HG03558 (cell line): Measurements from ENCODE around the gene NT5C2.
"Not testable (repeated sequence)": the region's sequence is repeated elsewhere in the genome, so short reads cannot be mapped to it uniquely, and the experiment has no call there.

Source experiments
- ATAC-seq: cut with Tn5 transposase; IDR thresholded peaks from one replicate; pipeline ENCODE4 v1.9.1; 2021; ENCODE audit warnings: moderate number of reproducible peaks; ENCODE audit not compliant: unreplicated experiment; ENCODE audit errors: extremely low read depth

NT5C2 gene

DNA sequence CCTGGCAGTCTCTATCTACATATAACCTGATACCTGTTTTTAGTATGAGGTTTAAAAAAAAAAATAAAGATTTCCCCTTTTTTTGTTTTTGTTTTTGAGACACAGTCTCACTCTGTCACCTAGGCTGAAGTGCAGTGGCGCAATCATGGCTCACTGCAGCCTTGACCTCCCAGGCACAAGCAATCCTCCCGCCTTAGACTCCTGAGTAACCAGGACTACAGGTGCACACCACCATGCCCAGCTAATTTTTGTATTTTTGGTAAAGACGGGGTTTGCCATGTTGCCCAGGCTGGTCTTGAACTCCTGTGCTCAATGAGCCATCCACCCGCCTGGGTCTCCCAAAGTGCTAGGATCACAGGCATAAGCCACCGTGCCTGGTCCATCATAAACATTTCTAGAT, 25.5 kb downstream of the NT5C2 start:
- not testable (repeated sequence) for ATAC-seq

DNA sequence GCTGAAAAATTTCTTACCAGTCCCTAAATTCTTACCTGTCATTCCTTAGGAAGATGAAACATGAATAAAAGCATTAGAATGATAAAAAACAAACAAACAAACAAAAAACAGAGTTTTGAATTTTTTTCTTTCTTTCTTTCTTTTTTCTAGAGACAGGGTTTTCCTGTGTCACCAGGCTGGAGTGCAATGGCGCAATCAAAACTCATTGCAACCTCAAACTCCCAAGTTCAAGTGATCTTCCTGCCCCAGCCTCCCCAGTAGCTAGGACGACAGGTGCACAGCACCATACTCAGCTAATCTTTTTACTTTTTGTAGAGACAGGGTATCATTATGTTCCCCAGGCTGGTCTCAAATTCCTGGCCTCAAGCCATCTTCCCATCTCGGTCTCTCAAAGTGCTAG, 26.5 kb downstream of the NT5C2 start:
- ATAC-seq = no peak

DNA sequence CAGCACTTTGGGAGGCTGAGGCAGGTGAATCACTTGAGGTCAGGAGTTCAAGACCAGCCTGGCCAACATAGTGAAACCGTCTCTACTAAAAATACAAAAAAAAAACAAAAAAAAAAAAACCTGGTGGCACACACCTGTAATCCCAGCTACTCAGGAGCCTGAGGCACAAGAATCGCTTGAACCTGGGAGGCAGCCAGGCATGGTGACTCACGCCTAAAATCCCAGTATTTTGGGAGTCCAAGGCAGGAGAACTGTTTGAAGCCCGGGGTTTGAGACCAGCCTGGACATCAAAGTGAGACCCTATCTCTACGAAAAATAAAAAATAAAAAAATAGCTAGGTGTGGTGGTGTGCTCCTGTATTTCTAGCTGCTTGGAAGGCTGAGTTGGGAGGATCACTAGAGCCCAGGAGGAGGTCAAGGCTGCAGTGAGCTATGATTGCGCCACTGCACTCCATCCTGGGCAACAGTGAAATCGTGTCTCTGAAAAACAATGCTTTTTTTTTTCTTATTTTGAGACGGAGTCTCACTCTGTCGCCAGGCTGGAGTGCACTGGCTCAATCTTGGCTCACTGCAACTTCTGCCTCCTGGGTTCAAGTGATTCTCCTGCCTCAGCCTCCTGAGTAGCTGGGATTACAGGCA, 29.2 kb downstream of the NT5C2 start:
- ATAC-seq = not testable (repeated sequence)

DNA sequence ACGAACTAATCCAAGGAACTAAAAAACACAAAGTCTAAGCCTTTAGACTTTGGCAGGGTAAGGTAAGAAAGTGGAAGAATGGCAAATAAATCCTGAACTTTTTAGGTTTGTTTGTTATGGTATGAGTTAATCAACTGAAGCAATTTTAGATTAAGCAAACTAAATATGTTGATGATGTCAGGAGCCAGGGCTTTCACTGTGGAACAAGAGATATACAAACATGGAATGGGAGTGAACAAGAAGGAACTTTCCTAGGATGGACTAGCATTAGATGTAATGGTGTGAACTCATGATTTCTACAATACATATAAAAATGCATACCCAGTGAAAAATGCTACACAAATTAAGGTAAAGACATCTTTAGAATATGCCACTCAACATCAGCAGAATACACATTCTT, 35.8 kb downstream of the NT5C2 start:
- no peak for ATAC-seq

DNA sequence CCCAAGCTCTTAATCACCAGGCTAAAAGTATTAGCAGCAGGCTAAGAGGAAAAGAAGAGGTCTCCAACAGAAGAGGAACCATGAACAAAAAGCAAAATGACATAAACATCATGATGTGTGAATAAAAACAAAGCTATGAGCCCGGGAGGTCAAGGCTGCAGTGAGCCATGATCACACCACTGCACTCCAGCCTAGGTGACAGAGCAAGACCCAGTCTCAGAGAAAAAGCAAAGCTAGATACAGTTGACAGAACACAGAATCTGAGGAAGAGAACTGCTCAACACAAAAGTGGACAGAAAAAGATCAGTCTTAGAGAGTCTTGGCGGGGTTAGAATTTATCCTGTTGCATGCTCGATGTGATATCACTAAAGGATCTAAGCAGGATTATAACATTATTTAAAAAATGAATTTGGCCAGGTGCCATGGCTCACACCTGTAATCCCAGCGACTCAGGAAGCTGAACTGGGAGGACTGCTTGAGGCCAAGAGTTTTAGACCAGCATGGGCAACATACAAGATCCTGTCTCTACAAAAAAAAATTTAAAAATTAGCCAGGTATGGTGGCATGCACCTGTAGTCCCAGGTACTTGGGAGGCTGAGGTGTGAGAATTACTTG, 37.5 kb downstream of the NT5C2 start:
- ATAC-seq = no peak

DNA sequence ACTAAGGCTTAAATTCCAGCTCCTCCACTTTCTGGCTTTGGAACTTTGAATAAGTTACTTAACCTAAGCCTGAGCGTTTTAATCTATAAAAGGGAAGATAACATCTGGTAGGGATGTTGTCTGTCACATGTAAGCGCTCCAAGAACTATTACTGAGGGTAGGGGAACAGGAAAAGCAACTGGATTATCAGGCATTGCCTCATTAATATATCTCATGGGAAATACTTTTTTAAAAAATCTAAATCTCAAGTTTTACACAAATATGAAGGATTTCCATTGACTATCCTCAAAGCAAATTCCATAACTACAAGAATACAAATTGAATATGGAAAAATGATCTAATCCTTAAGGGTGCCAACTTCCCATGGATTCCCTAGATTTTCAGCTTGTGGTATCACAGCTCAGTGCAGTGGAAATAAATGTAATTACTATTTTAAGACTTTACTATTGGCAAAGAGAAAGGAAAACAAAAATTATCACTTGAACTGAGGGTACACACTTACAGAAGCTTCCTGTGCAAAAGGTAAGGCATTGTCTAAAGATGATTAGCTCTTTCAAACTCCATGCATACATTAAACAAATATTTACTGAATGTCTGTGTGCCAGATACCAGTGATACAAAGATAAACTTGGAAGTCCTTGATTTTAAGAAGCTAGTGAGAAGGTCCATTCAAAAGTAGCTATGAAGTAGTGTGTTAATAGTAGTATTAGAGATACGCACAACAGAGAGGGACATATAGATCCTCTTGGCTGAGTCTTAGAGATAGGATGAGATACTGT, 38.4 kb downstream of the NT5C2 start:
- no peak for ATAC-seq

DNA sequence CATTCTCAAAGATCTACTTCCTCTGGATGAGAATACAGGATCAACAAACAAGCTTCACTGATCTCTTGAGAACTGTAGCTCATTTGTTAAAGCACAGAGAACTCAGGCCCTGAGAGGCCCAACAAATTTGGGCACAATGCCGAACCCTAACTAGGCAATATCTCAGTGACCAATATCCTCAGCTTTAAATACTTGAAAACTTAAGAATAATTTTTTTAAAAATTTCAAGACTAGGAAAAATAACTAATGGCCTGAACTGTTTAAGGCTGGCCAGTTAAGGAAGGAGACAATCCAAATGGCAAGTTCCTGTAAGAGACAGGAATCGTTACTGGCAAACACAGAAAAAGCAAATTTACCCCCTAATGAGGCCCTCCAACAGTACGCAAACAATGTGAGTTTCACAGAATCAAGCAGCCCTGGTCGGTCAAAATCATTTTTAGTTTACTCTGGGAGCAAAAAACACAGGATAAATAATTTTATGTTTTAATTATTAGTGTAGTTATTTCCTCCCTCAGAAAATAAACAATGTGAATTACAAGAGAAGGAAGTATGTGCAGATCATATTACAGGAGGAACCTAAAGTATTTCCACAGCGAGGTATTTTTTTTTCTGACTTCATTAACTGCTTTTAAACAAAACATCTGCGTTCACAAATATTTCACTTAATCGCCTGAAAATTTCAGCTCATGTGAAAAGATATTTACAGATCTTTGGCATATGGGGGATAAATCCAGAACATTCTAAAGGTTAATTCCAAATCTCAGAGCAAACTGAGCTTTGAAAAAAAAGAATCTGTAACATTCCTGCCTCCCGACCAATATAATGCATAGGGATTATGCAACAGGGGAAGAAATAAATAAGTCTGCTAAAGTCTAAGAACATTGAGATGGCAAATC, 39.5 kb downstream of the NT5C2 start:
- no peak for ATAC-seq

DNA sequence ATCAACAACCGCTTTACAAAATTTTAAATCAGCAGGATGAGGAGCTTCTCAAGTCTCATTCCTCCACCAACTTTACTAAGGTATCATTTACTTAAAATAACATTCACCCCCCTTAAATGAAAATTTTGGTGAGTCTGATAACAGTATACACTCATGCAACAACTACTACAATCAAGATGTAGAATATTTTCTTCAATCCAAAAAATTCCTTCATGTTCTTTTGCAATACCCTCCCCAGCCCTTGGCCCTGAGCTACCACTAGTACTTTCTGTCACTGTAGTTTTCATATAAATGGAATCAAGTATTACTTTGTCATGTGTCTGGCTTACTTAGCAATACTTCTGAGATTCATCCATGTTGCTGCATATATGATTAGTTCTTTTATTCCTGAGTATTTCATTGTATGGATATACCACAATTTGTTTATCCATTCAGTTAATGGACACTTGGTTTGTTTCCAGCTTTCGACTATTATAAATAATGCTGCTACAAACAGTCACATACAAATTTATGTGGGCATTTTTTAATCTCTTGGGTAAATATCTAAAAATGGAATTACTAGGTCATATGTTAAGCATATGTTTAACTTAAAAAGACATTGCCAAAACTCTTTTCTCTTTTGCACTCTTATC, 43.0 kb downstream of the NT5C2 start:
- no peak for ATAC-seq

DNA sequence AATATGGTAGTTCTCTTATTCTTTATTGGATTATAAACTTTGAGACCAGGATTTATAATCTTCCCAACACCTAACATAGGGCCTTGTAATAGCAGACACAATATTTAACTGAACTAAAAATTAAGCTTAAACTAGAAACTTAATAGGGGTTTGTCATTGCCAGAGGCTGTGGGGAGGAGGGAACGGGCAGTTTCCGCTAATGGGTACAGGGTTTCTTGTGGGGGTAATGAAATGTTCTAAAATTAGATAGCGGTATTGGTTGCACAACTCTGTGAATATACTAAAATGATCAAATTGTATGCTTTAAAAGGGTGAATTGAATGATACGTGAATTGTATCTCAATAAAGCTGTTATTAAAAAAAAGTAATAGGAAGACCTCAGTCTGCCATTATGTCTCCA, 45.4 kb downstream of the NT5C2 start:
- no peak for ATAC-seq

DNA sequence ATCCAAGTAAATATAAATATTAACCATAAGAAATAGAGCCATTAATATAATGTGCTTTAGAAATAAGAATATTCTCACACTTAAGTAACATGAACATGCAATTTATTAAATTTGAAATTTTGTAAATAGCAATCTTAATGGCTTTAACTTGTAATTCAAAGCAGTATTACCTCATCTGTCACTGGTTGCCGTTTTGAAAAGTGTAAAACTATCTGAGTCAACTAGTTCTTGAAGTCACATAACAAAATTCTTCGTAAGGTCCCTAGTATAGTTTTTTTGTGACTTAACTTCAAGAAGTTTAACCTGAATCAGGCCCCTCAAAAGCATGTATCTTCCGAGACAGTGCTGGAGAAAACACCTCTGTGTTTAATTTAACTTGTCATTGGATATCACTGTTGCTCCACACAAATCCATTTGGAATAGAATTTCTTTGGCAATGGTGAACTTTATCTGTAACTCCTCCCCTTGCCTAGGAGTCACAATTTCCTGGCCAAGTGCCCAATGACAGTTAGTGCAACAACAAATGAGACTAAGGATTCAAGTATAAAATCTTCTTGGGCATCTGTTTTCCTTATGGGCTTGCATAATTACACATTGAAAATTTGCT, 47.1 kb downstream of the NT5C2 start:
- ATAC-seq = no peak

DNA sequence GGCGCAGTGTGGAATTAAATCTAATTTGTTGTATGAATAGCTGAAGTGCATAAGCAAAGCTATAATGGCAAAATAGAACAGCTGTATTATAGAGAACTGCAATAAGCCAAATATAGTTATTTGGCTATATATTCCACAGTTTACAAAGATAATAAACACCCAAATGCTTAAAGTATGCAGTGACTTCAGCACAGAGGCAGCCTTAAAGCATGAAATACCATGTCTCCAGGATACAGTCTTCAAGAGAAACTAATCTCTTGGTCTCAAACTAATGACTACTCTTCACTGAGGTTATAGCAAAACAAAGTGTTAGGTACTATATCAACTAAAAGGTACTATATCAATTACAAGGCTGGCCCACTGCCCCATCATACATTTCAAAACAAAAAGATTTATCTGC, 48.0 kb downstream of the NT5C2 start:
- ATAC-seq = no peak

DNA sequence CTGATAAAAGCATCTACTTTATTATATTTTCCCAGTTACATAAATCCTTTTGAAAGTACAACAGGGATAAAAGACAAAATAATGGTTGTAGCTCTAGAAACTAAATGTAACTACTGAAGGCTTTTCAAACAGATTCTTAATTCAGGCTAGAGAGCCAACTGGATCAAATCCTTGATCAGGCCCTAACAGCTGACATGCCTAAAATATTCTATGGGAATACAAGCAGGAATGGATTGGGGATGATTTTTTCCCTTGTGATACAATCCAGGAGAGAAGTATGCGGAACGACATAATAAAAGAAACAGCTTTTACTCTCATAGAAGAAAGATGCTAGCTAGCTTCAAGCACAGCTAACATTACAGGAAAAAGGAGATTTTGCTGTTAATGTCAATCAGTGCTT, 49.0 kb downstream of the NT5C2 start:
- ATAC-seq = no peak

DNA sequence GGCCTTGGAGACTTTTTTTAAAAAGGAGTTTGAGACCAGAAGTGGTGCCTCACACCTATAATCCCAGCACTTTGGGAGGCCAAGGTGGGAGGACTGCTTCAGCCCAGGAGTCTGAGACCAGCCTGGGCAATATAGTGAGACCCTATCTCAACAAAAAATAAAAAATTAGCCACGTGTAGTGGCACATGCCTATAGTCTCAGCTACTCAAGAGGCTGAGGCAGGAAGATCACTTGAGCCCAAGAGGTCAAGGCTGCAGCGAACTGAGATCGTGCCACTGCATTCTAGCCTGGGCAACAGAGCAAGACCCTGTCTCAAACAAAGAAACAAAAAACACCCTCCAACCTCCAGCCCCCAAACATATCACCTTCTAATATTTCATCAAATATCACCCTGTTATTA, 49.4 kb downstream of the NT5C2 start:
- ATAC-seq = not testable (repeated sequence)

DNA sequence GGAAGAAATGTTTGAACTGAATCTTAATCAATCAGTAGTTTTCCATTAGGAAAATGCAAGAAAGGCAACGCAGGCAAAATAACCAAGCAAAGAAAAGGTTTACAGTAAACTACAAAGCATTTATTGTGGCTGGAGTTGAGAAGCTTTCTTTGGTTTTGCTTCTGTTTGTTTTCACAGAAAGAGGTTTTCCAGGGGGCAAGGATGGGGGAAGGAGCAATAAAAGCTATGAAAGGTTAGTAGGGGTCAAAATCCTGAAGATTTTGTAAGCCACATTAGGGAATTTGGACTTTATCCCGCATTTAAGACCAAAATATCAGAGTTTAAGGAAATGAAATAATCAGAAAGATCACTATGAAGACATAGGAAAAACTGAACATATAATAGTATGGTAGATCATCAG, 51.1 kb downstream of the NT5C2 start:
- no peak for ATAC-seq

DNA sequence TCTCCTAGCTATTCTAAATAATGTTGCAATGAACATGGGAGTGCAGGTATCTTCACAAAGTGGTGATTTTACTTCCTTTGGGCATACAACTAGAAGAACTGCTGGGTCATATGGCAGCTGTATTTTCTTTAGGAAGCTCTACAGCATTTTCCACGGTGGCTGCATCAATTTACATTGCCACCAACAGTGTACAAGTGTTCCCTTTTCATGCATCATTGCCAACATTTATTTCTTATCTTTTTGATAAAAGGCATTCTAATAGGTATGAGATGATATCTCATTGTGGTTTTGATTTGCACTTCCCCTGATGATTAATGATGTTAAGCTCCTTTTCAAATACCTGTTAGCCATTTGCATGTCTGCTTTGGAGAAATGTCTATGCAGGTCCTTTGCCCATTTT, 52.6 kb downstream of the NT5C2 start:
- ATAC-seq = no peak

DNA sequence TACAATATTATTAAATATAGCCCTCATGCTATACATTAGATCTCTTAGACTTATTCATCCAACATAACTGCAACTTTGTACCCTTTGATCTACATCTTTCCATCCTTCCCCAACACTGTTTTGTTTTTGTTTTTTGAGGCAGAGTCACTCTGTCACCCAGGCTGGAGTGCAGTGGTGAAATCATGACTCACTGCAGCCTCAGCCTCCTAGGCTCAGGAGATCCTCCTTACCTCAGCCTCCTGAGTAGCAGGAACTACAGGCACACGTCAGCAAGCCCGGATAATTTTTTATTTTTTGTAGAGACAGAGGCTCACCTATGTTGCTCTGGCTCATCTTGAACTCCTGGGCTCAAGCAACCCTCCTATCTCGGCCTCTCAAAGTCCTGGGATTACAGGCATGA, 53.3 kb downstream of the NT5C2 start:
- no peak for ATAC-seq

DNA sequence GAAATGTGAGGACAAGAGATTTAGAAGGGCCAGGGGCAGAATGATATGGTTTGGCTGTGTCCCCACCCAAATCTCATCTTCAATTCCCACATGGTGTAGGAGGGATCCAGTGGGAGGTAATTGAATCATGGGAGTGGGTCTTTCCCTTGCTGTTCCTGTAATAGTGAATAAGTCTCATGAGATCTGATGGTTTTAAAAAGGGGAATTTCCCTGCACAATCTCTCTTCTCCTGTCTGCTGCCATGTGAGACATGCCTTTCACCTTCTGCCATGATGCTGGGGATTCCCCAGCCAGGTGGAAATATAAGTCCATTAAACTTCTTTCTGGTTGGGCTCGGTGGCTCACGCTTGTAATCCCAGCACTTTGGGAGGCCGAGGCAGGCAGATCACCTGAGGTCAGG, 57.9 kb downstream of the NT5C2 start:
- ATAC-seq = not testable (repeated sequence)

DNA sequence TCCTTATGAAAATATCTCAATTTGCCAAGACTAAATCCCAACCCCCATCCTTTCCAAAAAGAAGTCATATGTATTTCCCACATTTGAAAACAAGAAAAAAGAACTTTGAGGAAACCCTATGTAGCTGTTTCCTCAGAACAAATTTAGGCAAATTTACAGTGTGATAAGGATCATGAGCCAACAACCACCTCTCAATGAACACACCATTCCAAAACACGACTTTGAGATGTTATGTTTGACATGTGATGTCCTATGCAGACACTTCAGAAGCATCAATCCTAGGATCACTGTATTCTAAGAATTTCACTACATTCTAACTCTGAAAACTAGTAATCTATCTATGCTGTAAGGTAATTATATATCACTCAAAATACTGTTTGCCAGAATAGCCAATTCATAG, 62.2 kb downstream of the NT5C2 start:
- ATAC-seq = no peak

DNA sequence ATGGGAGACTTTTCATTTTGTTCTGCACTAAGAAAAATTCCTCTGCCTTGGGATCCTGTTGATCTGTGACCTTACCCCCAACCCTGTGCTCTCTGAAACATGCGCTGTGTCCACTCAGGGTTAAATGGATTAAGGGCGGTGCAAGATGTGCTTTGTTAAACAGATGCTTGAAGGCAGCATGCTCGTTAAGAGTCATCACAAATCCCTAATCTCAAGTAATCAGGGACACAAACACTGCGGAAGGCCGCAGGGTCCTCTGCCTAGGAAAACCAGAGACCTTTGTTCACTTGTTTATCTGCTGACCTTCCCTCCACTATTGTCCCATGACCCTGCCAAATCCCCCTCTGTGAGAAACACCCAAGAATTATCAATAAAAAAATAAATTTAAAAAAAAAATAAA, 62.9 kb downstream of the NT5C2 start:
- ATAC-seq = not testable (repeated sequence)

DNA sequence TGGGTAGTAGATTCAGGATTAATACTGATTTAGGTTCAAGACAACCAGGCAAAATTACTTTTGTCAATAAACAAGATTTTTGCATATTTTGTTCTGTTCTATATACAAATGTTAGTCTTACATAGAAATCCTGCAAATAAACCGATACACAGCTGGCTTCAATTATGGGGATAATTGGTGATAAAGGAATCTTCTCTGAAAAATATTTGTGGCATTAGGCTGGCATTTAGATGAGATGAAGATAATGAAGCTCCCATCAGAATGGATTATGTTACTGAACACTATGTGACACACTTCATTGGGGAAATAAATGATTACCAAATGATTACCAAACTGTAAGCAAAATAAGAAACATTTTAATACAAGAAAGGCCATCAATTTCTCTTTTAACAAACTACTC, 65.8 kb downstream of the NT5C2 start:
- ATAC-seq = no peak
